Prostate gland (tissue), 2 donors: ENCODE results near the gene NRK. TPM values are rescaled to one million over a fixed set of nuclear protein-coding genes. Genes with fewer than 3 reads are reported as not detected.
"Not testable (repeated sequence)": the region's sequence is repeated elsewhere in the genome, so short reads cannot be mapped to it uniquely, and the experiment has no call there.

ENCODE experiments used
- DNase-seq: peaks from one replicate; pipeline ENCODE4 v3.0.0-alpha.2; 2019; ENCODE audit warnings: low spot score
- H3K27ac ChIP-seq, 2 donors: fragments of 200-600 bp; sonication (generic); 2 replicates each; pipeline ENCODE4 v1.5.1; 2017 to 2019
- H3K27me3 ChIP-seq: fragments of 200-600 bp; sonication (generic); replicated peaks from 2 replicates; pipeline ENCODE4 v1.5.1; 2019; ENCODE audit not compliant: insufficient read depth
- H3K36me3 ChIP-seq, 2 donors: fragments of 200-600 bp; sonication (generic); 1 replicate in 1 of 2; 2 replicates in 1 of 2; pipeline versions ENCODE4 v1.5.1 to v1.8.1; 2017 to 2019
- H3K4me1 ChIP-seq: fragments of 200-600 bp; sonication (generic); replicated peaks from 2 replicates; pipeline ENCODE4 v1.5.1; 2019
- H3K4me3 ChIP-seq, 2 donors: fragments of 200-600 bp; sonication (generic); 2 replicates each; pipeline ENCODE4 v1.5.1; 2017 to 2019
- H3K9me3 ChIP-seq: fragments of 200-600 bp; sonication (generic); 2 replicates; pipeline ENCODE4 v1.5.1; 2017
- CTCF ChIP-seq, 4 experiments: fragments of 200-600 bp in 2 of 4; fragments of 450-650 bp in 2 of 4; sonication (generic) in 2 of 4; IDR thresholded peaks; 1 replicate in 3 of 4; 2 replicates in 1 of 4; pipeline ENCODE4 v1.5.1; 2016 to 2019; ENCODE audit warnings: antibody characterized with exemption in 4 of 4, mild to moderate bottlenecking in 2 of 4, moderate library complexity in 2 of 4
- POLR2A ChIP-seq: fragments of 450-650 bp; IDR thresholded peaks from one replicate; pipeline ENCODE4 v1.6.1; 2016; ENCODE audit warnings: antibody characterized with exemption, mild to moderate bottlenecking
- POLR2AphosphoS5 ChIP-seq: sonication (generic); formaldehyde crosslinking; IDR thresholded peaks from one replicate; pipeline ENCODE4 v1.6.1; 2017; ENCODE audit warnings: antibody characterized with exemption
- WGBS: methylation state at CpG from one replicate; pipeline ENCODE4 v1.1.5; 2018; 5-methylcytosine and 5-hydroxymethylcytosine counted together
- intact Hi-C: fragments of 100-400 bp; cut with DNase I; formaldehyde crosslinking; loops from one replicate; pipeline ENCODE4 v1.14.2; 2022
- total RNA-seq, 2 donors: library from RNA; depleted of rRNA; stranded (reverse); fragments of >200 nt; gene quantifications; one replicate each; pipeline ENCODE4 v1.1.0, GENCODE V29; 2016

The NRK gene
- total RNA-seq, 2 donors from 2014 or later: 2.6 to 4.9 TPM

GRCh38 chrX:105981772-105982485, 159.6 kb downstream of the NRK start:
- TF ChIP-seq POLR2AphosphoS5 (no peak), POLR2A (no peak), CTCF (IDR thresholded peaks at IDR 0.05) (no peak)
- intact Hi-C loops: no loop called here
- no peaks in the 10 kb centered on the region for H3K9me3 ChIP-seq
- H3K4me1 ChIP-seq: no peaks in the 10 kb centered on the region
- WGBS: 97% methylated on average over 13 of the region's 15 CpGs
- H3K36me3 ChIP-seq: no peaks in the 10 kb centered on the region
- no peak overlapping the region for H3K27ac ChIP-seq
- no peak overlapping the region for H3K4me3 ChIP-seq
- DNase-seq: no peak
- H3K27me3 ChIP-seq: no peaks in the 10 kb centered on the region

- WGBS: 65% methylated on average over 5 of the region's 5 CpGs
- H3K4me3 ChIP-seq, intact Hi-C loops, H3K4me1 ChIP-seq, DNase-seq, H3K36me3 ChIP-seq, H3K9me3 ChIP-seq, H3K27me3 ChIP-seq, H3K27ac ChIP-seq: not testable (repeated sequence)
These were observed 166.1 kb downstream of the NRK start for GRCh38 chrX:105988487-105988886.

GRCh38 chrX:105999294-105999693, 177.0 kb downstream of the NRK start:
- DNase-seq: no peak
- Histone ChIP-seq H3K36me3 (no peaks in the 10 kb centered on the region), H3K9me3 (no peaks in the 10 kb centered on the region), H3K27me3 (no peaks in the 10 kb centered on the region), H3K4me3 (no peak overlapping the region), H3K4me1 (no peaks in the 10 kb centered on the region), H3K27ac (no peak overlapping the region)
- WGBS: 85% methylated on average over 1 of the region's 1 CpG
- intact Hi-C loops: no loop called here
- no peak for TF ChIP-seq POLR2A

GRCh38 chrX:106000203-106000602, 177.9 kb downstream of the NRK start:
- H3K9me3 ChIP-seq: no peaks in the 10 kb centered on the region
- H3K4me1 ChIP-seq: no peaks in the 10 kb centered on the region
- DNase-seq: no peak
- no peak overlapping the region for H3K4me3 ChIP-seq
- no peaks in the 10 kb centered on the region for H3K36me3 ChIP-seq
- H3K27me3 ChIP-seq: no peaks in the 10 kb centered on the region
- intact Hi-C loops: no loop called here
- no peak for TF ChIP-seq POLR2AphosphoS5
- TF ChIP-seq CTCF (IDR thresholded peaks at IDR 0.05): no peak
- no peak for TF ChIP-seq POLR2A
- no peak overlapping the region for H3K27ac ChIP-seq

GRCh38 chrX:106000609-106001008, 178.3 kb downstream of the NRK start:
- DNase-seq, H3K27ac ChIP-seq, intact Hi-C loops, H3K4me1 ChIP-seq, H3K9me3 ChIP-seq, H3K36me3 ChIP-seq, H3K27me3 ChIP-seq, H3K4me3 ChIP-seq: not testable (repeated sequence)
- 84% methylated on average over 4 of the region's 5 CpGs for WGBS

- Histone ChIP-seq H3K27ac (no peak overlapping the region), H3K4me1 (no peaks in the 10 kb centered on the region), H3K36me3 (no peaks in the 10 kb centered on the region), H3K27me3 (no peaks in the 10 kb centered on the region), H3K4me3 (no peak overlapping the region), H3K9me3 (no peaks in the 10 kb centered on the region)
- WGBS: 50% methylated on average over 2 of the region's 2 CpGs
- TF ChIP-seq POLR2AphosphoS5: no peak
- no peak for TF ChIP-seq POLR2A
- no peak for TF ChIP-seq CTCF (IDR thresholded peaks at IDR 0.05)
- intact Hi-C loops: no loop called here
- DNase-seq: no peak
These were observed 183.3 kb downstream of the NRK start for GRCh38 chrX:106005684-106006083.
